ENCODE measurements around the gene SHC3. TPM values are rescaled to one million over a fixed set of nuclear protein-coding genes. Genes with fewer than 3 reads are reported as not detected.

The SHC3 gene
- total RNA-seq, 1 experiment from 2014 or later: 1.8 TPM

GRCh38 chr9:88972401-88972800, 206.2 kb downstream of the SHC3 start:
- Histone ChIP-seq H2BK120ac (ENCODE audit: low read depth, low read length, poor library complexity, severe bottlenecking) (no peak overlapping the region), H4K5ac (ENCODE audit: insufficient read length, low read depth, low read length) (no peak overlapping the region), H2AFZ (ENCODE audit: low read length) (no peak overlapping the region), H4K20me1 (ENCODE audit: control insufficient read depth, insufficient read depth, insufficient read length) (no peaks in the 10 kb centered on the region), H2BK15ac (ENCODE audit: low read depth, low read length) (no peak overlapping the region), H4K91ac (ENCODE audit: insufficient read length, low read depth, low read length) (no peak overlapping the region), H3K14ac (ENCODE audit: insufficient read depth, low read length) (no peak overlapping the region), H3T11ph (ENCODE audit: low read length) (no peak overlapping the region), H3K27ac (ENCODE audit: insufficient read length, low read depth, low read length) (no peak overlapping the region), H2BK12ac (ENCODE audit: insufficient read length, low read depth, low read length) (no peak overlapping the region), H2AK5ac (ENCODE audit: insufficient read length, low read length) (no peak overlapping the region), H3K56ac (ENCODE audit: insufficient read length, low read depth, low read length) (no peak overlapping the region), H3K4ac (ENCODE audit: low read depth, low read length) (no peak overlapping the region), H3K9ac (ENCODE audit: extremely low read depth, insufficient read length, low read length) (no peak overlapping the region), H3K4me1 (ENCODE audit: insufficient read depth, low read length) (no peaks in the 10 kb centered on the region), H3K9me3 (ENCODE audit: control insufficient read depth, low read depth, low read length) (no peaks in the 10 kb centered on the region), H3K79me2 (ENCODE audit: insufficient read depth, low read length) (no peaks in the 10 kb centered on the region), H3K27me3 (ENCODE audit: insufficient read depth, low read length) (no peaks in the 10 kb centered on the region), H3K4me2 (ENCODE audit: insufficient read depth, insufficient read length, low read length) (no peak overlapping the region), H2BK20ac (ENCODE audit: low read depth, low read length, poor library complexity, severe bottlenecking) (no peak overlapping the region), H3K23me2 (ENCODE audit: insufficient read length, low read depth, low read length, poor library complexity, severe bottlenecking) (no peaks in the 10 kb centered on the region), H4K8ac (replicated peaks; ENCODE audit: insufficient read length, low read depth, low read length) (no peak overlapping the region), H3K18ac (ENCODE audit: insufficient read length, low read depth, low read length) (no peak overlapping the region), H3K23ac (ENCODE audit: insufficient read length, low read depth, low read length) (no peak overlapping the region), H2BK5ac (ENCODE audit: insufficient read length, low read length) (no peak overlapping the region), H3K79me1 (ENCODE audit: insufficient read depth, low read depth, low read length, poor library complexity, severe bottlenecking) (no peaks in the 10 kb centered on the region)
- no peak overlapping the region for H3K4me3 Mint-ChIP-seq
- H3K4me1 Mint-ChIP-seq: peaks cover 8% of the 10 kb centered on the region in 2 experiments
- H3K9me3 Mint-ChIP-seq: no peaks in the 10 kb centered on the region
- no CpG with 5 or more reads among the region's 4 CpGs for WGBS (ENCODE audit: extremely low coverage, insufficient read length, low lambda C conversion rate)
- no peak overlapping the region for H3K27ac Mint-ChIP-seq
- TF ChIP-seq CTCF (conservative IDR thresholded peaks at IDR 0.05): no peak
- H3K36me3 Mint-ChIP-seq (ENCODE audit: insufficient read depth in 1 of 3, low read depth in 3 of 3): no peaks in the 10 kb centered on the region; a peak in 1 of 7 replicates
- no peak for DNase-seq
- H3K27me3 Mint-ChIP-seq (ENCODE audit: low read depth): peaks cover 4% of the 10 kb centered on the region

Measured in H9 (cell line).